Measurements from ENCODE around the gene PAPOLA.

- TF ChIP-seq, protein P1, sequence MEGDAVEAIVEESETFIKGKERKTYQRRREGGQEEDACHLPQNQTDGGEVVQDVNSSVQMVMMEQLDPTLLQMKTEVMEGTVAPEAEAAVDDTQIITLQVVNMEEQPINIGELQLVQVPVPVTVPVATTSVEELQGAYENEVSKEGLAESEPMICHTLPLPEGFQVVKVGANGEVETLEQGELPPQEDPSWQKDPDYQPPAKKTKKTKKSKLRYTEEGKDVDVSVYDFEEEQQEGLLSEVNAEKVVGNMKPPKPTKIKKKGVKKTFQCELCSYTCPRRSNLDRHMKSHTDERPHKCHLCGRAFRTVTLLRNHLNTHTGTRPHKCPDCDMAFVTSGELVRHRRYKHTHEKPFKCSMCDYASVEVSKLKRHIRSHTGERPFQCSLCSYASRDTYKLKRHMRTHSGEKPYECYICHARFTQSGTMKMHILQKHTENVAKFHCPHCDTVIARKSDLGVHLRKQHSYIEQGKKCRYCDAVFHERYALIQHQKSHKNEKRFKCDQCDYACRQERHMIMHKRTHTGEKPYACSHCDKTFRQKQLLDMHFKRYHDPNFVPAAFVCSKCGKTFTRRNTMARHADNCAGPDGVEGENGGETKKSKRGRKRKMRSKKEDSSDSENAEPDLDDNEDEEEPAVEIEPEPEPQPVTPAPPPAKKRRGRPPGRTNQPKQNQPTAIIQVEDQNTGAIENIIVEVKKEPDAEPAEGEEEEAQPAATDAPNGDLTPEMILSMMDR (IDR thresholded peaks at IDR 0.05), result no peak
- no peak for TF ChIP-seq POLR2A (IDR thresholded peaks at IDR 0.05)
Measured at GRCh38 chr14:96571311-96571710, 69.1 kb downstream of the PAPOLA start.
